H9 (cell line): ENCODE results near the gene SDK2. TPM values are rescaled to one million over a fixed set of nuclear protein-coding genes. Genes with fewer than 3 reads are reported as not detected.

Source experiments
- DNase-seq: peaks from one replicate; pipeline ENCODE4 v3.0.0-alpha.2; 2017
- H2AFZ ChIP-seq: one replicate; pipeline ENCODE4 v1.6.1; 2013; ENCODE audit warnings: mild to moderate bottlenecking, low read length, control low read depth, moderate library complexity
- H2AK5ac ChIP-seq: 2 replicates; pipeline ENCODE4 v1.6.1; 2013; ENCODE audit warnings: low read length, control low read depth, mixed read lengths; ENCODE audit not compliant: insufficient read length
- H2BK120ac ChIP-seq: one replicate; pipeline ENCODE4 v1.6.1; 2013; ENCODE audit warnings: low read depth, mild to moderate bottlenecking, low read length, control low read depth, inconsistent platforms; ENCODE audit not compliant: poor library complexity, severe bottlenecking
- H2BK12ac ChIP-seq: 2 replicates; pipeline ENCODE4 v1.6.1; 2013; ENCODE audit warnings: low read length, control low read depth, mixed read lengths, low read depth; ENCODE audit not compliant: insufficient read length
- H2BK15ac ChIP-seq: 2 replicates; pipeline ENCODE4 v1.6.1; 2013; ENCODE audit warnings: low read depth, low read length, control low read depth
- H2BK20ac ChIP-seq: one replicate; pipeline ENCODE4 v1.6.1; 2013; ENCODE audit warnings: low read depth, mild to moderate bottlenecking, low read length, control low read depth, inconsistent platforms; ENCODE audit not compliant: poor library complexity, severe bottlenecking
- H2BK5ac ChIP-seq: 2 replicates; pipeline ENCODE4 v1.6.1; 2013; ENCODE audit warnings: low read length, control low read depth, mixed read lengths; ENCODE audit not compliant: insufficient read length
- H3K14ac ChIP-seq: 2 replicates; pipeline ENCODE4 v1.6.1; 2013; ENCODE audit warnings: low read length, control low read depth; ENCODE audit not compliant: insufficient read depth
- H3K18ac ChIP-seq: 2 replicates; pipeline ENCODE4 v1.6.1; 2013; ENCODE audit warnings: low read depth, mild to moderate bottlenecking, mixed read lengths, low read length, control low read depth; ENCODE audit not compliant: insufficient read length
- H3K23ac ChIP-seq: 2 replicates; pipeline ENCODE4 v1.6.1; 2013; ENCODE audit warnings: low read length, control low read depth, mixed read lengths, low read depth; ENCODE audit not compliant: insufficient read length
- H3K23me2 ChIP-seq: 2 replicates; pipeline ENCODE4 v1.6.1; 2013; ENCODE audit warnings: low read depth, mild to moderate bottlenecking, mixed read lengths, low read length, control low read depth; ENCODE audit not compliant: insufficient read length, poor library complexity, severe bottlenecking
- H3K27ac ChIP-seq: 2 replicates; pipeline ENCODE4 v1.5.1; 2013; ENCODE audit warnings: low read length, control low read depth, mixed read lengths, low read depth; ENCODE audit not compliant: insufficient read length
- H3K27me3 ChIP-seq: 2 replicates; pipeline ENCODE4 v1.6.1; 2013; ENCODE audit warnings: low read length, control low read depth, inconsistent platforms; ENCODE audit not compliant: insufficient read depth
- H3K4ac ChIP-seq: 2 replicates; pipeline ENCODE4 v1.6.1; 2013; ENCODE audit warnings: low read depth, mild to moderate bottlenecking, control low read depth, inconsistent platforms, low read length, moderate library complexity
- H3K4me1 ChIP-seq: 2 replicates; pipeline ENCODE4 v1.6.1; 2013; ENCODE audit warnings: low read length, control low read depth, inconsistent platforms; ENCODE audit not compliant: insufficient read depth
- H3K4me2 ChIP-seq: 2 replicates; pipeline ENCODE4 v1.6.1; 2013; ENCODE audit warnings: low read length, control low read depth, mixed read lengths; ENCODE audit not compliant: insufficient read length, insufficient read depth
- H3K56ac ChIP-seq: 2 replicates; pipeline ENCODE4 v1.6.1; 2013; ENCODE audit warnings: low read depth, mild to moderate bottlenecking, mixed read lengths, low read length, control low read depth; ENCODE audit not compliant: insufficient read length
- H3K79me1 ChIP-seq: 2 replicates; pipeline ENCODE4 v1.6.1; 2013; ENCODE audit warnings: low read depth, mild to moderate bottlenecking, moderate library complexity, low read length, control low read depth, inconsistent platforms; ENCODE audit not compliant: insufficient read depth, poor library complexity, severe bottlenecking
- H3K79me2 ChIP-seq: 2 replicates; pipeline ENCODE4 v1.6.1; 2013; ENCODE audit warnings: low read length, control low read depth, inconsistent platforms; ENCODE audit not compliant: insufficient read depth
- H3K9ac ChIP-seq: 2 replicates; pipeline ENCODE4 v1.6.1; 2013; ENCODE audit warnings: low read length, control low read depth, mixed read lengths; ENCODE audit not compliant: insufficient read length; ENCODE audit errors: extremely low read depth
- H3K9me3 ChIP-seq: one replicate; pipeline ENCODE4 v1.6.1; 2013; ENCODE audit warnings: low read depth, low read length, inconsistent platforms; ENCODE audit not compliant: control insufficient read depth
- H3T11ph ChIP-seq: one replicate; pipeline ENCODE4 v1.6.1; 2013; ENCODE audit warnings: mild to moderate bottlenecking, low read length, control low read depth, inconsistent platforms
- H4K20me1 ChIP-seq: one replicate; pipeline ENCODE4 v1.6.1; 2013; ENCODE audit not compliant: control insufficient read depth, insufficient read length, insufficient read depth
- H4K5ac ChIP-seq: 2 replicates; pipeline ENCODE4 v1.6.1; 2013; ENCODE audit warnings: low read depth, mild to moderate bottlenecking, mixed read lengths, low read length, control low read depth; ENCODE audit not compliant: insufficient read length
- H4K8ac ChIP-seq: replicated peaks from 2 replicates; pipeline ENCODE4 v1.6.1; 2013; ENCODE audit warnings: low read length, control low read depth, mixed read lengths, low read depth; ENCODE audit not compliant: insufficient read length
- H4K91ac ChIP-seq: 2 replicates; pipeline ENCODE4 v1.6.1; 2013; ENCODE audit warnings: low read depth, mild to moderate bottlenecking, moderate library complexity, mixed read lengths, low read length, control low read depth; ENCODE audit not compliant: insufficient read length
- H3K27ac Mint-ChIP-seq, 3 experiments: 2 replicates in 2 of 3; 3 replicates in 1 of 3; pipeline ENCODE4 v1.8.0; 2020 to 2021; ENCODE audit warnings: mixed read lengths in 3 of 3, mild to moderate bottlenecking in 1 of 3, moderate library complexity in 1 of 3
- H3K27me3 Mint-ChIP-seq: 2 replicates; pipeline ENCODE4 v1.8.0; 2021; ENCODE audit warnings: low read depth, mild to moderate bottlenecking, moderate library complexity, mixed read lengths
- H3K36me3 Mint-ChIP-seq, 3 experiments: 2 replicates in 2 of 3; 3 replicates in 1 of 3; pipeline ENCODE4 v1.8.0; 2020 to 2021; ENCODE audit warnings: low read depth in 3 of 3, mixed read lengths in 3 of 3; ENCODE audit not compliant: insufficient read depth in 1 of 3
- H3K4me1 Mint-ChIP-seq, 2 experiments: 2 replicates each; pipeline ENCODE4 v1.8.0; 2020; ENCODE audit warnings: mixed read lengths in 2 of 2
- H3K4me3 Mint-ChIP-seq, 2 experiments: 2 replicates in 1 of 2; 3 replicates in 1 of 2; pipeline ENCODE4 v1.8.0; 2020 to 2021; ENCODE audit warnings: mild to moderate bottlenecking in 2 of 2, mixed read lengths in 2 of 2, moderate library complexity in 1 of 2
- H3K9me3 Mint-ChIP-seq, 2 experiments: 2 replicates in 1 of 2; 3 replicates in 1 of 2; pipeline ENCODE4 v1.8.0; 2020; ENCODE audit warnings: mild to moderate bottlenecking in 2 of 2, mixed read lengths in 2 of 2, moderate library complexity in 1 of 2
- CTCF ChIP-seq: fragments of 200-600 bp; sonication (generic); conservative IDR thresholded peaks from 3 replicates; pipeline ENCODE4 v1.8.0; 2021; ENCODE audit warnings: antibody characterized with exemption, mild to moderate bottlenecking
- WGBS: extraction: QIAGEN DNeasy Blood & Tissue Kit; methylation state at CpG from one replicate; pipeline ENCODE4 v1.1.7; 2013; ENCODE audit warnings: missing lambda C conversion rate, low lambda C conversion rate, mixed read lengths; ENCODE audit not compliant: insufficient read length; ENCODE audit errors: extremely low coverage; 5-methylcytosine and 5-hydroxymethylcytosine counted together
- total RNA-seq: library from RNA; stranded (reverse); gene quantifications from 2 replicates; pipeline ENCODE4 v1.2.1, GENCODE V29; 2021

The SDK2 gene
- total RNA-seq, 1 experiment from 2014 or later: 9.1 TPM

- no CpG with 5 or more reads among the region's 5 CpGs for WGBS
- Mint-ChIP-seq H3K36me3 (no peaks in the 10 kb centered on the region), H3K4me1 (peaks cover 24 to 39% of the 10 kb centered on the region in 2 experiments), H3K4me3 (no peak overlapping the region), H3K27ac (no peak overlapping the region), H3K27me3 (peaks cover 5% of the 10 kb centered on the region), H3K9me3 (no peaks in the 10 kb centered on the region)
- H2AK5ac ChIP-seq: no peak overlapping the region
- H2BK5ac ChIP-seq: no peak overlapping the region
- DNase-seq: no peak
- no peak overlapping the region for H2BK12ac ChIP-seq
- no peak overlapping the region for H3K27ac ChIP-seq
- no peaks in the 10 kb centered on the region for H3K9me3 ChIP-seq
- no peak overlapping the region for H2BK20ac ChIP-seq
- H3K56ac ChIP-seq: no peak overlapping the region
- H3K14ac ChIP-seq: no peak overlapping the region
- no peak for TF ChIP-seq CTCF
- no peak overlapping the region for H3K9ac ChIP-seq
- no peak overlapping the region for H4K5ac ChIP-seq
- no peak overlapping the region for H4K91ac ChIP-seq
- no peak overlapping the region for H3T11ph ChIP-seq
- no peak overlapping the region for H2AFZ ChIP-seq
- no peaks in the 10 kb centered on the region for H3K79me1 ChIP-seq
- H3K4ac ChIP-seq: no peak overlapping the region
- H4K8ac ChIP-seq: no peak overlapping the region
- no peaks in the 10 kb centered on the region; the same call in 1 of the 2 replicates for H3K27me3 ChIP-seq
- no peaks in the 10 kb centered on the region for H3K79me2 ChIP-seq
- H3K4me1 ChIP-seq: no peaks in the 10 kb centered on the region
- no peak overlapping the region for H3K18ac ChIP-seq
- H3K4me2 ChIP-seq: no peak overlapping the region
- no peaks in the 10 kb centered on the region for H4K20me1 ChIP-seq
- H3K23me2 ChIP-seq: no peaks in the 10 kb centered on the region
- H2BK120ac ChIP-seq: no peak overlapping the region
- H3K23ac ChIP-seq: no peak overlapping the region
- H2BK15ac ChIP-seq: no peak overlapping the region
Observed at GRCh38 chr17:73511719-73512115, 132.5 kb downstream of the SDK2 start.
